ENCODE results near the gene NELL1. TPM values are rescaled to one million over a fixed set of nuclear protein-coding genes. Genes with fewer than 3 reads are reported as not detected.

Gene NELL1
- total RNA-seq, 1 experiment from 2014 or later = 0.22 TPM

- Histone ChIP-seq H4K5ac (ENCODE audit: insufficient read length, low read depth, low read length) (no peak overlapping the region), H4K8ac (replicated peaks; ENCODE audit: insufficient read length, low read depth, low read length) (no peak overlapping the region), H4K20me1 (ENCODE audit: control insufficient read depth, insufficient read depth, insufficient read length) (no peaks in the 10 kb centered on the region), H4K91ac (ENCODE audit: insufficient read length, low read depth, low read length) (no peak overlapping the region), H3K9me3 (ENCODE audit: control insufficient read depth, low read depth, low read length) (no peaks in the 10 kb centered on the region), H2BK12ac (ENCODE audit: insufficient read length, low read depth, low read length) (no peak overlapping the region), H3K4me2 (ENCODE audit: insufficient read depth, insufficient read length, low read length) (no peak overlapping the region), H3K23me2 (ENCODE audit: insufficient read length, low read depth, low read length, poor library complexity, severe bottlenecking) (no peaks in the 10 kb centered on the region), H2BK5ac (ENCODE audit: insufficient read length, low read length) (no peak overlapping the region), H3K79me2 (ENCODE audit: insufficient read depth, low read length) (no peaks in the 10 kb centered on the region), H3K4me1 (ENCODE audit: insufficient read depth, low read length) (peaks cover 2% of the 10 kb centered on the region; the same call in 1 of the 2 replicates), H3K56ac (ENCODE audit: insufficient read length, low read depth, low read length) (no peak overlapping the region), H3K79me1 (ENCODE audit: insufficient read depth, low read depth, low read length, poor library complexity, severe bottlenecking) (no peaks in the 10 kb centered on the region), H3K27me3 (ENCODE audit: insufficient read depth, low read length) (no peaks in the 10 kb centered on the region), H3T11ph (ENCODE audit: low read length) (no peak overlapping the region), H3K4ac (ENCODE audit: low read depth, low read length) (no peak overlapping the region), H2BK15ac (ENCODE audit: low read depth, low read length) (no peak overlapping the region), H2BK120ac (ENCODE audit: low read depth, low read length, poor library complexity, severe bottlenecking) (no peak overlapping the region), H3K9ac (ENCODE audit: extremely low read depth, insufficient read length, low read length) (no peak overlapping the region), H2BK20ac (ENCODE audit: low read depth, low read length, poor library complexity, severe bottlenecking) (no peak overlapping the region), H2AFZ (ENCODE audit: low read length) (no peak overlapping the region), H3K27ac (ENCODE audit: insufficient read length, low read depth, low read length) (no peak overlapping the region), H3K23ac (ENCODE audit: insufficient read length, low read depth, low read length) (no peak overlapping the region), H3K14ac (ENCODE audit: insufficient read depth, low read length) (no peak overlapping the region), H3K18ac (ENCODE audit: insufficient read length, low read depth, low read length) (peak overlapping the region; percentile 53), H2AK5ac (ENCODE audit: insufficient read length, low read length) (no peak overlapping the region)
- no peak overlapping the region for H3K27ac Mint-ChIP-seq
- no peaks in the 10 kb centered on the region; the same call in 1 of the 2 replicates for H3K27me3 Mint-ChIP-seq (ENCODE audit: low read depth)
- no peak overlapping the region for H3K4me3 Mint-ChIP-seq
- peaks cover 19% of the 10 kb centered on the region in 2 experiments for H3K4me1 Mint-ChIP-seq
- no peak for DNase-seq
- no peak for TF ChIP-seq CTCF (conservative IDR thresholded peaks at IDR 0.05)
- no peaks in the 10 kb centered on the region for H3K36me3 Mint-ChIP-seq (ENCODE audit: insufficient read depth in 1 of 3, low read depth in 3 of 3)
- WGBS (ENCODE audit: extremely low coverage, insufficient read length, low lambda C conversion rate) = no CpG with 5 or more reads among the region's 5 CpGs
- H3K9me3 Mint-ChIP-seq = no peaks in the 10 kb centered on the region; a peak in 1 of 5 replicates
Observed at GRCh38 chr11:20631519-20632168, 37.7 kb upstream of the NELL1 start.

Data from H9 (cell line).